ENCODE results near the gene TEKT2.

TEKT2 gene

GRCh38 chr1:36083635-36084496, at the start of gene TEKT2:
TEKT2 (plus strand) TSS chr1:36084094; CDS start chr1:36084922, 828 bp downstream.
- DNase-seq: peak; percentile 91

GRCh38 chr1:36034692-36035091, 49.2 kb upstream of the TEKT2 start:
- no peak for DNase-seq

- DNase-seq: no peak
Observed at GRCh38 chr1:36035154-36035553, 48.7 kb upstream of the TEKT2 start.

- no peak for DNase-seq
Observed at GRCh38 chr1:36040238-36040637, 43.7 kb upstream of the TEKT2 start.

- DNase-seq: no peak
Observed at GRCh38 chr1:36051821-36052220, 32.1 kb upstream of the TEKT2 start.

- no peak for DNase-seq
Observed at GRCh38 chr1:36053978-36054377, 29.9 kb upstream of the TEKT2 start.

- DNase-seq: no peak
Observed at GRCh38 chr1:36055706-36056105, 28.2 kb upstream of the TEKT2 start.

GRCh38 chr1:36062315-36062714, 21.6 kb upstream of the TEKT2 start:
- no peak for DNase-seq

GRCh38 chr1:36067871-36068270, 16.0 kb upstream of the TEKT2 start:
- no peak for DNase-seq

GRCh38 chr1:36068866-36069265, 15.0 kb upstream of the TEKT2 start:
- no peak for DNase-seq

- DNase-seq: no peak
Observed at GRCh38 chr1:36070349-36070748, 13.5 kb upstream of the TEKT2 start.

GRCh38 chr1:36076979-36077573, 6.8 kb upstream of the TEKT2 start:
- no peak for DNase-seq

- no peak for DNase-seq
Observed at GRCh38 chr1:36080236-36080635, 3.7 kb upstream of the TEKT2 start.

GRCh38 chr1:36080801-36081200, 3.1 kb upstream of the TEKT2 start:
- no peak for DNase-seq

GRCh38 chr1:36081926-36082485, 1.9 kb upstream of the TEKT2 start:
- no peak for DNase-seq

GRCh38 chr1:36083219-36083618, 675 bp upstream of the TEKT2 start:
- DNase-seq: no peak

GRCh38 chr1:36084497-36085115, 712 bp downstream of the TEKT2 start:
- DNase-seq: no peak

- no peak for DNase-seq
Observed at GRCh38 chr1:36085126-36085525, 1.2 kb downstream of the TEKT2 start.

GRCh38 chr1:36085686-36086526, 2.0 kb downstream of the TEKT2 start:
- no peak for DNase-seq

- DNase-seq: no peak
Observed at GRCh38 chr1:36086529-36087232, 2.8 kb downstream of the TEKT2 start.

GRCh38 chr1:36087233-36088123, 3.6 kb downstream of the TEKT2 start:
- no peak for DNase-seq

All from COR-L47 (cell line).